Fibroblast of pulmonary artery (primary cell): ENCODE results near the gene SLC35F3.

ENCODE experiments used
- DNase-seq: peaks from one replicate; pipeline ENCODE4 v3.0.0-alpha.2; 2010; ENCODE audit warnings: low read depth
- H3K4me3 ChIP-seq: replicated peaks from 2 replicates; pipeline ENCODE4 v1.5.1; 2011; ENCODE audit warnings: low read depth, mild to moderate bottlenecking, control low read depth, low read length, moderate library complexity
- TF ChIP-seq, protein P1 (sequence below): IDR thresholded peaks from 2 replicates; pipeline ENCODE4 v1.5.1; 2011; ENCODE audit warnings: mild to moderate bottlenecking, control low read depth, low read length, inconsistent platforms; ENCODE audit errors: missing control alignments

SLC35F3 gene

DNA sequence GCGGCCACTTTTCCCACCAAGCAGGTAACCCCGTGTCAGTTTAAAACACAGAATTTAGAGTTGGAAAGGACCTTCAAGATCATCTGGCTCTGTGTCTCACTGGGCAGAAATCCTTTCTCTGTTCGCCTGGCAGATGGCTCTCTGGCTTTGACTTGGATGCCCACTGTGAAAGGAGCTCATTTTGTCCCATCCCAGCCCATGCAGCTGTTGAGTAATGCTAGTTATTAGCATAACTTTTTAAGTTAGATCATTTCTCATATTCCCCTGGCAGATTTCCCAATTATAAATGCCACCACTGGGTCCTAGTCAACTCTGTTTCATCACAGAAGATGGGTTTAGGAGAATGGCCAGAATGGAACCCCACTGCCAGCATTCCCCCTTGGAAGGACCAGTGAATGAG is 55.9 kb downstream of the SLC35F3 start:
- DNase-seq, result no peak
- H3K4me3 ChIP-seq, result no peak overlapping the region
- TF ChIP-seq, protein P1, sequence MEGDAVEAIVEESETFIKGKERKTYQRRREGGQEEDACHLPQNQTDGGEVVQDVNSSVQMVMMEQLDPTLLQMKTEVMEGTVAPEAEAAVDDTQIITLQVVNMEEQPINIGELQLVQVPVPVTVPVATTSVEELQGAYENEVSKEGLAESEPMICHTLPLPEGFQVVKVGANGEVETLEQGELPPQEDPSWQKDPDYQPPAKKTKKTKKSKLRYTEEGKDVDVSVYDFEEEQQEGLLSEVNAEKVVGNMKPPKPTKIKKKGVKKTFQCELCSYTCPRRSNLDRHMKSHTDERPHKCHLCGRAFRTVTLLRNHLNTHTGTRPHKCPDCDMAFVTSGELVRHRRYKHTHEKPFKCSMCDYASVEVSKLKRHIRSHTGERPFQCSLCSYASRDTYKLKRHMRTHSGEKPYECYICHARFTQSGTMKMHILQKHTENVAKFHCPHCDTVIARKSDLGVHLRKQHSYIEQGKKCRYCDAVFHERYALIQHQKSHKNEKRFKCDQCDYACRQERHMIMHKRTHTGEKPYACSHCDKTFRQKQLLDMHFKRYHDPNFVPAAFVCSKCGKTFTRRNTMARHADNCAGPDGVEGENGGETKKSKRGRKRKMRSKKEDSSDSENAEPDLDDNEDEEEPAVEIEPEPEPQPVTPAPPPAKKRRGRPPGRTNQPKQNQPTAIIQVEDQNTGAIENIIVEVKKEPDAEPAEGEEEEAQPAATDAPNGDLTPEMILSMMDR, result no peak

DNA sequence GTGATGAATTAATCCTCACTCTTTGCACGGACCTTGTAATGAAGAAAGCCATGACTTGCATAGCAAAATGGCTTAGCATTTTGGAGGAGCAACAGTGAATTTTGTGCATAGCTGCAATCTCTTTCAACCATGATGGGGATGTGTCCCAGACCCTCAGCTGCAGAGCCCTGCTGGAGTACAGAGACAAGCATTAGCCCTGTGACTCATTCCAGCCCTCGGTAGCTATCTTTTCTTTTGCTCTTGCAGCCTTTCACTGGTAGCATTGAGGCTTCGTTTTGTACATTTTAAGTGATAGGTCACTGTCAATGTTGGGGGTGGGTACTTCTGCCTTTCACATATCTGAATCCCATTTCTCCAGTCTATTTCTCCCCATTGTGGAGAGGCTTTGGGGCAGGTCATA is 58.4 kb downstream of the SLC35F3 start:
- TF ChIP-seq, protein P1, result no peak
- no peak overlapping the region for H3K4me3 ChIP-seq
- no peak for DNase-seq

DNA sequence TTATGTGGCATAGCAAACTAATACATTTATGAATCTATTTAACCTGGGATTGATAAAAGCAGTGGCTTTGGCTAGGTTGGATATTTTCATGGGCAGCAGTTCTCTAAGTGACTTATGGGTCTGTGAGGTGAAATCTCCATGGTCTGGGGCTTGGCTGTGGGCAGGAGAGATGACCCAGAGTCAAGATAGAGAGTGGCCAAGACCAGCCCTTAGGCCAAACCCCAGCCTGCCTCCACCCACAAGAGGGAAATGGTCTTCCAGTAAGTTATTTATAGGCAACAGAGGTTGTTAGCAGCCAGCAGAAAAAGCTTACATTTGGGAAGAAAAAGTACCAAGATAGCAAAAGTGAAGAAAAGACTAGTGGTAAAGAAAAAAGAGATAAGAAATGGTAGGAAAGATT is 61.4 kb downstream of the SLC35F3 start:
- TF ChIP-seq, protein P1, result no peak
- DNase-seq, result no peak
- H3K4me3 ChIP-seq, result no peak overlapping the region

DNA sequence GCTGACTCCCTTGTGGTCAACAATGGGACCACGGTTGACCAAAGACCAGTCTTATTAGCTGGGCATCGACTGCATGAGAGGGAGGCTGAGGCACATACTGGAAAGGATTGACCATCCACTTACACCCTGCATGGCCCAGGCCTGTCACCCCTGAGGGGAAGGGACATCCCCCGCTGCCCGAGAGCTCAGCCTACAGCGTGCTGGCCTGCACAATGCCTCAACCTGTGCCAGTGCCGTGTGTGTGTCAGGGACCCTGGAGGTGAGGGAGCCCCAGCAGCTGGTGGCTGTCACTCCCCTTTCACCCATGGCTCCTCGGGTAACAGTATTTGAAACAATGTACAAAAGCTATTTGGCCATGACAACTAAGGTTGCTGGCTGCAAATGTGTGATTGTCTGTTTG is 67.3 kb downstream of the SLC35F3 start:
- DNase-seq, result no peak
- H3K4me3 ChIP-seq, result no peak overlapping the region
- TF ChIP-seq, protein P1, result no peak

DNA sequence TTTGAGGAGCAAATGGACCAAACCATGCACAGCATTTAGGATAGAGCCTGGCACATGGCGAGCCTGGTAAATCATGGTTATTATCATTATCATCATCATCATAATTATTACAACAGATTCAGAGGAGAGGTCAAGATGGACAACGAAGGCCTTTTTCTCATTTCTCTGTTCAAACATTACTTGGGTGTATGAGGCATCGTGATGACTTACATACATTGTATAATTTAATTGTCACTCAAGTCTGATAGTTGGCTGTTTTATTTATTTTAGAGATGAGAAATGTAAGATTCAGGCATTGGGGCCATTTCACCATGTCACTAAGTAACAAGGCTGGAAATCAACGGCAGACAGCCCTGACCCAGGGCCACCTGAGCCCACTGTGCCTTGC is 68.1 kb downstream of the SLC35F3 start:
- TF ChIP-seq, protein P1, result no peak
- no peak for DNase-seq

DNA sequence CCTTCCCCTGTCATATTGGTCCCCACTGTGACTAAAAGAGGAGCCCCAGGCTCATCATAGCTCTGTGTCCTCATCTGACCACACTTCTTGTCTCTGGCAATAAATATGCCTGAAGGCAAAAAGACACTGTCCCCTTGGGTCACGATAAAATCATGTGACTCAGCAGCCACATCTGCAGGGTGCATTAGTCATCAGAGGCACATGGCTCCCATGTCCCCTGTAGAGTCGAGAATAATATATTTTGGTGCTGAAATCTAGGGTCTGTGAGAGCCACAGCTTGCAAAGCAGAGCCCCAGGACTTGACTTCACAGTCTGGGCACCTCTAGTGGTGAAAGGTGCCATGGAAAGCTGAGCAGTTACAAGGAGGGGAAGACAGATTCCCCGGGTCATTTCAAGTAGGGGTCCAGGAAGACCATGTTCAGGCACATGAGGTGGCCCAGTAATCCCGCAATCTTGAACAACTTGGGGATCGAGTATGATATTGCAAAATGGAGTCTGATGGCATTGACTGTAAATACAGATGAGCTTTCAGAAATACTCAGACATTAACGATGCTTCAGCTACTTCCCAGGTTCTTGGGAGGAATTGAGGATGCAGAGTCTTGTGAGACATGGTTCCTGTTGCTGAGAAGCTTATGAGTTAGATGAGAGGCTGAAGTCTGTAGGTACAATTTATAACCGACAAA is 68.6 kb downstream of the SLC35F3 start:
- DNase-seq, result no peak
- no peak overlapping the region for H3K4me3 ChIP-seq
- TF ChIP-seq, protein P1, result no peak

More for the DNA sequence above, 68.1 kb downstream of the SLC35F3 start:
- no peak overlapping the region for H3K4me3 ChIP-seq

DNA sequence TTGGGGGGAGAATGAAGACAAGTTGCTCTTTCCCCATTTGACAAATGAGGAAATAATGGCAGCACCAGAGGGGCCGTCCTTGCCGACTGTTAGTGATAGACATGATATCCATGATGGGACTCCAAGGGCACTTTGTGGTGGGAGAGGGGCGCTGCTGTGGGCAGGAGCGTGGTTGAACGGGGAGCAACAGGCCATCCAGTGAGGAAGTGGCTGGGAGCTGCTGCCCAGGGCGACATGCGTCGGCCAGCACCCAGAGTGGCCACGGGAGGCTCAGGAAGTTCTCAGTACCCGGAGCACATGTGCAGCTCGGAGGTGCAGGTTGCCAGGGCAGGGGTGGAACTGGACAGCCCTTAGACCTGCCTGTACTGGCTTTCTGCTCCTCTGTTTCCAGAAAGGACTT is 71.0 kb downstream of the SLC35F3 start:
- TF ChIP-seq, protein P1, result no peak
- no peak for DNase-seq

More for the DNA sequence above, 71.0 kb downstream of the SLC35F3 start:
- no peak overlapping the region for H3K4me3 ChIP-seq
